Kidney epithelial cell (primary cell): Measurements from ENCODE around the gene PTPRD. TPM values are rescaled to one million over a fixed set of nuclear protein-coding genes. Genes with fewer than 3 reads are reported as not detected.

Source experiments
- DNase-seq: peaks from one replicate; pipeline ENCODE4 v3.0.0-alpha.2; 2010; ENCODE audit warnings: low read depth
- H3K27me3 ChIP-seq: 2 replicates; pipeline ENCODE4 v1.6.0; 2011; ENCODE audit warnings: low read length; ENCODE audit not compliant: control insufficient read depth, insufficient read depth
- H3K36me3 ChIP-seq: 2 replicates; pipeline ENCODE4 v1.5.1; 2011; ENCODE audit warnings: low read length; ENCODE audit not compliant: control insufficient read depth, insufficient read depth
- H3K4me3 ChIP-seq: 2 replicates; pipeline ENCODE4 v1.5.1; 2011; ENCODE audit warnings: low read depth, mild to moderate bottlenecking, control low read depth, low read length
- CTCF ChIP-seq: IDR thresholded peaks from 2 replicates; pipeline ENCODE4 v1.5.1; 2011; ENCODE audit warnings: mild to moderate bottlenecking, moderate library complexity, low read length, control low read depth, inconsistent platforms; ENCODE audit not compliant: insufficient read depth, poor library complexity, severe bottlenecking
- total RNA-seq: library from RNA; depleted of rRNA; stranded (reverse); fragments of >200 nt; gene quantifications from 2 replicates; pipeline ENCODE4 v1.2.3, GENCODE V29; 2015

PTPRD gene
- total RNA-seq, 1 donor from 2014 or later: 18.8 TPM

- Histone ChIP-seq H3K27me3 (no peaks in the 10 kb centered on the region), H3K4me3 (no peak overlapping the region), H3K36me3 (no peaks in the 10 kb centered on the region)
- TF ChIP-seq CTCF: peak; percentile 16
- no peak for DNase-seq
Observed at GRCh38 chr9:9499546-9499945, 1113.3 kb downstream of the PTPRD start.

DNA sequence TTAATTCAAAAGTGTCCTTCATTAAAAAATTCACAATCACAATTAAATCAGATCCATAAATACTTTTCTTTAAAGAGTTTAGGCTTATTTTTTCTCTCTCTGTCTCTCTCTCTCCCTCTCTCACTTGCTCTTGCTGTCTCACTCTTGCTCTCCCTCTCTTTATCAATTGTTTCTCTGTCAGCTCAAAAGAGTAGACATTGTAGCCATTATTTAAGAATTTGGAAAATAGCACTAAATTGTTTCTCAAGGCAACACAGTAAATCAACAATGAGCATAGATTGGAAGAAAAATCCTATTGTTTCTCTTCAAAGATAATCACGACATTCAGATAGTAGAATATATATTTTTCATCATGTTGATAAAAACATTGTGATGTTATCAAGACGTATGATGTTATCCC is 1114.0 kb downstream of the PTPRD start:
- DNase-seq: no peak
- Histone ChIP-seq H3K4me3 (no peak overlapping the region), H3K27me3 (no peaks in the 10 kb centered on the region), H3K36me3 (no peaks in the 10 kb centered on the region)
- TF ChIP-seq CTCF: no peak

GRCh38 chr9:9498128-9498527 is 1114.7 kb downstream of the PTPRD start:
- no peaks in the 10 kb centered on the region for H3K27me3 ChIP-seq
- DNase-seq: no peak
- H3K4me3 ChIP-seq: no peak overlapping the region
- no peaks in the 10 kb centered on the region for H3K36me3 ChIP-seq
- no peak for TF ChIP-seq CTCF

- TF ChIP-seq CTCF: no peak
- DNase-seq: no peak
- Histone ChIP-seq H3K36me3 (no peaks in the 10 kb centered on the region), H3K27me3 (no peaks in the 10 kb centered on the region), H3K4me3 (no peak overlapping the region)
Observed at GRCh38 chr9:9494336-9494735, 1118.5 kb downstream of the PTPRD start.

DNA sequence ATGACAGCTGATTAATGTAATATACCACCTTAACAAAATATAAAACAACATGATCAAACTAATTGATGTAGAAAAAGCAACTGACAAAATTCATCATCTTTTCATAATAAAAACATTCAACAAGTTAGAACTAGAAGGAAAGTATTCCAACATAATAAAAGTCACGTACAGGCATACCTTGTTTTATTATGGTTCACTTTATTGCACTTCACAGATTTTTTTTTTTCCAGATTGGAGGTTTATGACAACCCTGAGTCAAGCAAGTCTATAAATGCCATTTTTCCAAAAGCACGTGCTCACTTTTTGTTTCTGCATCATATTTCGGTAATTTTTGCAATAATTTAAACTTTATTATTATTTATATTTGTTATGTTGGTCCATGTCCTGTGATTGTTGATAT is 1120.3 kb downstream of the PTPRD start:
- Histone ChIP-seq H3K4me3 (no peak overlapping the region), H3K27me3 (no peaks in the 10 kb centered on the region), H3K36me3 (no peaks in the 10 kb centered on the region)
- no peak for TF ChIP-seq CTCF
- DNase-seq: no peak

DNA sequence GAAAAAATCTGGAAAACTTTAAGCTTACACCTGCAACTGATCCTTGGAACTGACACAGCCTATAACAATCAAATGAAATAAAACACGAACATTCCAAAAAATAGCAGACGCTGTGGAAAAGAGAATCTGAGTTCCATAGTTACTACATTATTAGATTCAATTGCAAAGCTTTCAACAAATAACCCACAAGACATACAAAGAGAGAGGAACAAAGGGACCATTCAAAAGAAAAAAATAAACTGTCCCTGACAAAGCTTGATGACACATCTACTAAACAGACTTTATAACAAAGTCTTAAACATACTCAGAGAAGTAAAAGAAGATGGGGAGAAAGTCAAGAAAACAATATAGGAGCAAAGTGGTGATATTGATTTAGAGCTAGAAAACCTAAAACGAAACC is 1123.6 kb downstream of the PTPRD start:
- no peaks in the 10 kb centered on the region for H3K36me3 ChIP-seq
- DNase-seq: no peak
- no peak for TF ChIP-seq CTCF
- H3K4me3 ChIP-seq: no peak overlapping the region
- no peaks in the 10 kb centered on the region for H3K27me3 ChIP-seq
